Esophagus (tissue), 2 donors: Measurements from ENCODE around the gene CDK5RAP2. TPM values are rescaled to one million over a fixed set of nuclear protein-coding genes. Genes with fewer than 3 reads are reported as not detected.

Experiments used
- H3K27ac ChIP-seq, 2 donors: one replicate each; pipeline ENCODE4 v1.5.1; 2013; ENCODE audit warnings: low read depth in 2 of 2, mild to moderate bottlenecking in 2 of 2, inconsistent platforms in 1 of 2, low read length in 1 of 2, moderate library complexity in 1 of 2
- H3K27me3 ChIP-seq, 2 donors: one replicate each; pipeline ENCODE4 v1.6.1; 2013; ENCODE audit warnings: low read length in 2 of 2, control low read depth in 1 of 2, mild to moderate bottlenecking in 1 of 2; ENCODE audit not compliant: insufficient read depth in 2 of 2, control insufficient read depth in 1 of 2
- H3K36me3 ChIP-seq, 2 donors: one replicate each; pipeline ENCODE4 v1.6.1; 2013; ENCODE audit warnings: low read length in 1 of 2; ENCODE audit not compliant: control insufficient read depth in 2 of 2, insufficient read depth in 2 of 2
- H3K4me1 ChIP-seq, 2 donors: one replicate each; pipeline ENCODE4 v1.6.1; 2013; ENCODE audit warnings: low read length in 1 of 2; ENCODE audit not compliant: control insufficient read depth in 2 of 2, insufficient read depth in 2 of 2
- H3K4me3 ChIP-seq, 2 donors: one replicate each; pipeline ENCODE4 v1.5.1; 2013; ENCODE audit warnings: low read length in 2 of 2, mild to moderate bottlenecking in 2 of 2, low read depth in 1 of 2, moderate library complexity in 1 of 2
- H3K9me3 ChIP-seq, 2 donors: one replicate each; pipeline ENCODE4 v1.6.1; 2013; ENCODE audit warnings: mild to moderate bottlenecking in 2 of 2, low read depth in 1 of 2, low read length in 1 of 2, moderate library complexity in 1 of 2; ENCODE audit not compliant: control insufficient read depth in 2 of 2, insufficient read depth in 1 of 2
- WGBS, 2 donors: extraction: QIAGEN DNeasy Blood & Tissue Kit; methylation state at CpG; one replicate each; pipeline ENCODE4 v1.1.7; 2013; 5-methylcytosine and 5-hydroxymethylcytosine counted together
- polyA plus RNA-seq, 2 donors: library from polyadenylated mRNA; stranded (reverse); fragments of 200-250 nt; gene quantifications; one replicate each; pipeline ENCODE4 v1.2.3, GENCODE V29; 2013
- donor health status: healthy with polysubstance abuse.
- donor health status: Bipolar disorder and iron deficiency.

CDK5RAP2 gene
- polyA plus RNA-seq, 2 donors = 18.6 to 20.4 TPM

DNA sequence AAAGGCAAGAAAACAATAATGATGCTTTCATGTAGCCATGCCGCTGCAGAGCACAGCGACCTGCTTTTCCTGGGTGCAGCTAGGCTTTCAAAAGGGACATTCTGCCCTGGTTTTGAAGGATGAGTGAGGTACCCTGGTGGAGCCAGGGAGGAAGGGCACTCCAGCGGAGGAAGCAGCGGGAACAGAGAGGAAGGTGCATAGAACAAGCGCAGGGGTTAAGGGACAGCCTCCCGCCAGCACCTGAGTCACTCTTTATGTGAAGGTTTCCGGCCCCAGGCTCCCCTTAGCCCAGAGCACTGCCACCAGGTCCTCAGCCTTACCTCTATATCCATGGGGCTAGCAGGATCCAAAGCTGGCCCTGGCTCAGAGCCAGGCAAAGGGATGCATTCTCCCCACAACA lies 221.1 kb downstream of the CDK5RAP2 start:
- H3K36me3 ChIP-seq = no peaks in the 10 kb centered on the region
- H3K4me1 ChIP-seq = no peaks in the 10 kb centered on the region
- no peak overlapping the region for H3K27ac ChIP-seq
- no peaks in the 10 kb centered on the region for H3K27me3 ChIP-seq
- 92 to 96% methylated on average over 7 of the region's 7 CpGs for WGBS, 2 donors
- H3K4me3 ChIP-seq = no peak overlapping the region
- H3K9me3 ChIP-seq = no peaks in the 10 kb centered on the region

DNA sequence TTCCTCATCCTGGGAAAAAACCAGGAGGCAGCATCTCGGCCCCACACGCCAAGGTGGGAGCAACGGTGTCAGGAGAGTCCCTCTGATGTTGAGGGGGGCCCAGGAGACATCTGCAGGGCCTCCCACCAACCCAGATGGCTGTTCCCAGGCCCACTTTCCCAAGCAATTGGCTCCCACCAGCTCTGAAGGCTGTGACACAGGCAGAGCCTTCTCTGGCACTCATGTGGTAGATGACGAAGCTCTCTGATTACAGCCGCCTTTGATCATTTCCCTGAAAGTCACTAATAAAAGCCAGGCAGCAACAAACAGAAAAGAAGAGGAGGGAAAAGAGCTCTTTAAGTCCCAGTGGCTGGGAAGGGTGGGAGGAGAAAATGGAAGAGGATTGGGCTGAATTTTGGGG lies 226.5 kb downstream of the CDK5RAP2 start:
- H3K4me1 ChIP-seq = peaks cover 0 to 2% of the 10 kb centered on the region in 2 donors
- H3K36me3 ChIP-seq = no peaks in the 10 kb centered on the region
- WGBS, 2 donors = 50 to 69% methylated on average over 5 of the region's 5 CpGs
- H3K9me3 ChIP-seq = no peaks in the 10 kb centered on the region
- no peaks in the 10 kb centered on the region for H3K27me3 ChIP-seq
- H3K4me3 ChIP-seq = no peak overlapping the region
- no peak overlapping the region for H3K27ac ChIP-seq

GRCh38 chr9:120351106-120351505 lies 228.9 kb downstream of the CDK5RAP2 start:
- no peak overlapping the region for H3K4me3 ChIP-seq
- WGBS, 2 donors = 66 to 78% methylated on average over 9 of the region's 9 CpGs
- no peaks in the 10 kb centered on the region for H3K27me3 ChIP-seq
- no peaks in the 10 kb centered on the region for H3K9me3 ChIP-seq
- peaks cover 0 to 2% of the 10 kb centered on the region in 2 donors for H3K4me1 ChIP-seq
- no peak overlapping the region for H3K27ac ChIP-seq
- H3K36me3 ChIP-seq = no peaks in the 10 kb centered on the region

- H3K4me3 ChIP-seq = no peak overlapping the region
- 85 to 90% methylated on average over 4 of the region's 4 CpGs for WGBS, 2 donors
- H3K27ac ChIP-seq = no peak overlapping the region
- no peaks in the 10 kb centered on the region for H3K27me3 ChIP-seq
- H3K36me3 ChIP-seq = no peaks in the 10 kb centered on the region
- peaks cover 0 to 2% of the 10 kb centered on the region in 2 donors for H3K4me1 ChIP-seq
- no peaks in the 10 kb centered on the region for H3K9me3 ChIP-seq
Measured at GRCh38 chr9:120350596-120350995, 229.4 kb downstream of the CDK5RAP2 start.

GRCh38 chr9:120348951-120349429 lies 231.0 kb downstream of the CDK5RAP2 start:
- Histone ChIP-seq H3K4me1 (peaks cover 0 to 2% of the 10 kb centered on the region in 2 donors), H3K4me3 (no peak overlapping the region), H3K27me3 (no peaks in the 10 kb centered on the region), H3K9me3 (no peaks in the 10 kb centered on the region), H3K36me3 (no peaks in the 10 kb centered on the region), H3K27ac (no peak overlapping the region)
- WGBS, 2 donors = 27 to 30% methylated on average over 16 of the region's 16 CpGs

DNA sequence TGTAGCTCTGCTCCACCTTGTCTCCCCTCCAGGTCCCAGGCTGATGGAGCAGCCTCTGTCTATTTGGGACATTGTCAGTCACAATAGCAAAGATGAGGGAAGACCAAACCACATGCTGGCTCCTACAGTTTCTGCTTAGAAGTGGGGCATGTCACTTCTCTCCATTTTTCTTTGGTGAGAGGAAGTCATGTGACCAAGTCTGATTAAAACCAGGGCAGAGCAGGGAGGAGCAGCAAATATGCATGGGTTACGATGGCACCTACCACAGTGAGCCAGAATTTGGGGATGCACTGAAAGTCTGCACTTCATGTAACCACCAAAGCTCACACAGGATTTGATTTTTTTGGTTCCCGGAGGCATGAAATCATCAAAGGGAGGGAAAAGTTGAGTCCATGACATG lies 234.6 kb downstream of the CDK5RAP2 start:
- Histone ChIP-seq H3K4me1 (peaks cover 0 to 2% of the 10 kb centered on the region in 2 donors), H3K27ac (no peak overlapping the region), H3K4me3 (no peak overlapping the region), H3K27me3 (no peaks in the 10 kb centered on the region), H3K9me3 (no peaks in the 10 kb centered on the region), H3K36me3 (no peaks in the 10 kb centered on the region)
- WGBS, 2 donors = 79 to 82% methylated on average over 2 of the region's 2 CpGs

DNA sequence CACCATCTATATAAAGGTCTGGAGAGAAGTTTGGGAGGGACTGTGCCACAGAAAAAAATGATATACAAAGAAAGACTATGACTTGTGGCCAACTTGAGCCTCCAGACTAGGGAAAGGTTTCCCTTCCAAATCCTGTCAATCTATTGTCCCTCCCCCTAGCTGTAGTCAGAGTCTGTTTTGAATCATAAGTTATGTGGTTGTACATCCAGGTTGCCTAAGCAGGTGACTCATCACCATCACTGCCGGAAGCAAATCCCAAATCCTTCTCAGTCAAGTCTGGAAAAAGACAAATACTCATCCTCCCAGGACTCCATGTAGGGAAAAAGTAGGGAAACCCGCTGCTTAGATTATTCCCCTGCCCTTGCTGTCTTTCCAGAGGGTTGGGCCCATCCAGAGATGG lies 235.7 kb downstream of the CDK5RAP2 start:
- WGBS, 2 donors = 52 to 62% methylated on average over 2 of the region's 2 CpGs
- H3K27me3 ChIP-seq = no peaks in the 10 kb centered on the region
- H3K9me3 ChIP-seq = no peaks in the 10 kb centered on the region
- H3K27ac ChIP-seq = no peak overlapping the region
- H3K4me3 ChIP-seq = no peak overlapping the region
- H3K4me1 ChIP-seq = peaks cover 0 to 2% of the 10 kb centered on the region in 2 donors
- no peaks in the 10 kb centered on the region for H3K36me3 ChIP-seq

- no peaks in the 10 kb centered on the region for H3K27me3 ChIP-seq
- no peaks in the 10 kb centered on the region for H3K4me1 ChIP-seq
- WGBS, 2 donors = 86% methylated on average over 2 of the region's 2 CpGs
- H3K27ac ChIP-seq = no peak overlapping the region
- no peaks in the 10 kb centered on the region for H3K36me3 ChIP-seq
- H3K9me3 ChIP-seq = no peaks in the 10 kb centered on the region
- H3K4me3 ChIP-seq = no peak overlapping the region
Measured at GRCh38 chr9:120343416-120343815, 236.6 kb downstream of the CDK5RAP2 start.

Other genes starting within 250 kb of the CDK5RAP2 start
- gene MEGF9, start 134.3 kb upstream of the CDK5RAP2 start, polyA plus RNA-seq = 1 to 10 TPM; 7.3 to 8.0 TPM
- 10 to 100 TPM in 1 of 2 donors, 1 to 10 TPM in 1; 7.1 to 15.7 TPM for gene FBXW2, start 213.2 kb upstream of the CDK5RAP2 start, polyA plus RNA-seq